PC-3 (cell line): Measurements from ENCODE around the gene DGKH. TPM values are rescaled to one million over a fixed set of nuclear protein-coding genes. Genes with fewer than 3 reads are reported as not detected.

Source experiments
- ATAC-seq: fragments of 200-7000 bp; cut with Tn5 transposase; 2 replicates; pipeline ENCODE4 v1.9.1; 2020; ENCODE audit warnings: mild to moderate bottlenecking, moderate library complexity
- BruUV-seq: library from RNA; stranded (reverse); fragments of 400-500 nt; replicated peaks from 2 replicates; lab custom pipeline; 2021; lab: Mats Ljungman, UMichigan
- CTCF ChIA-PET: fragments of 300-600 bp; sonication (Branson Sonifier 250); formaldehyde crosslinking; loops from one replicate; lab custom pipeline; 2022; ENCODE audit warnings: antibody characterized with exemption; lab: Charles Lee
- POLR2A ChIA-PET: fragments of 300-600 bp; sonication (Branson Sonifier 250); formaldehyde crosslinking; loops from one replicate; lab custom pipeline; 2022; ENCODE audit warnings: antibody characterized with exemption; ENCODE audit not compliant: unreplicated experiment; lab: Charles Lee
- DNase-seq: peaks from one replicate; pipeline ENCODE4 v3.0.0-alpha.2; 2015
- H2AFZ ChIP-seq: fragments of 300-600 bp; sonication (generic); 2 replicates; pipeline ENCODE4 v1.6.0; 2016; ENCODE audit warnings: antibody characterized with exemption, low read length
- H3F3A ChIP-seq: fragments of 300-600 bp; sonication (generic); one replicate; pipeline ENCODE4 v1.6.0; 2017; ENCODE audit warnings: antibody characterized with exemption, low read length, control low read depth, mild to moderate bottlenecking; ENCODE audit not compliant: unreplicated experiment
- H3K27ac ChIP-seq: fragments of 300-600 bp; sonication (generic); 2 replicates; pipeline ENCODE4 v1.5.1; 2016; ENCODE audit warnings: mild to moderate bottlenecking, low read length
- H3K27me3 ChIP-seq: fragments of 300-600 bp; sonication (generic); 2 replicates; pipeline ENCODE4 v1.6.1; 2016; ENCODE audit warnings: low read length, mixed read lengths
- H3K36me3 ChIP-seq: fragments of 300-600 bp; sonication (generic); 2 replicates; pipeline ENCODE4 v1.6.1; 2016; ENCODE audit warnings: low read depth, mixed run types, low read length, mixed read lengths
- H3K4me1 ChIP-seq: fragments of 300-600 bp; sonication (generic); 2 replicates; pipeline ENCODE4 v1.5.1; 2016; ENCODE audit warnings: low read length; ENCODE audit not compliant: insufficient read depth
- H3K4me2 ChIP-seq: fragments of 300-600 bp; sonication (generic); 2 replicates; pipeline ENCODE4 v1.6.0; 2016; ENCODE audit warnings: low read length
- H3K4me3 ChIP-seq: fragments of 300-600 bp; sonication (generic); 2 replicates; pipeline ENCODE4 v1.5.1; 2016; ENCODE audit warnings: mild to moderate bottlenecking, low read length, mixed read lengths
- H3K79me2 ChIP-seq: fragments of 300-600 bp; sonication (generic); 2 replicates; pipeline ENCODE4 v1.6.1; 2017; ENCODE audit warnings: low read length, mixed read lengths
- H3K9ac ChIP-seq: fragments of 300-600 bp; sonication (generic); 2 replicates; pipeline ENCODE4 v1.6.0; 2016; ENCODE audit warnings: mild to moderate bottlenecking, low read length
- H3K9me2 ChIP-seq: fragments of 300-600 bp; sonication (generic); replicated peaks from 2 replicates; pipeline ENCODE4 v1.6.1; 2016; ENCODE audit warnings: mixed run types, low read length, mixed read lengths
- H3K9me3 ChIP-seq: fragments of 300-600 bp; sonication (generic); 2 replicates; pipeline ENCODE4 v1.6.1; 2016; ENCODE audit warnings: low read length, mixed read lengths
- H4K20me1 ChIP-seq: fragments of 300-600 bp; sonication (generic); 2 replicates; pipeline ENCODE4 v1.6.1; 2016; ENCODE audit warnings: low read length, mixed read lengths
- CTCF ChIP-seq: fragments of 300-600 bp; sonication (generic); conservative IDR thresholded peaks from 2 replicates; pipeline ENCODE4 v1.5.1; 2017; ENCODE audit warnings: antibody characterized with exemption, low read depth, mild to moderate bottlenecking, low read length
- EZH2 ChIP-seq: fragments of 300-600 bp; sonication (generic); IDR thresholded peaks from one replicate; pipeline ENCODE4 v1.6.1; 2017; ENCODE audit warnings: antibody characterized with exemption, mild to moderate bottlenecking, low read length; ENCODE audit not compliant: unreplicated experiment
- EZH2phosphoT487 ChIP-seq: fragments of 300-600 bp; sonication (generic); IDR thresholded peaks from 2 replicates; pipeline ENCODE4 v1.6.1; 2018; ENCODE audit warnings: mild to moderate bottlenecking, antibody characterized with exemption, low read length, borderline replicate concordance
- intact Hi-C: fragments of 100-400 bp; cut with micrococcal nuclease; formaldehyde crosslinking; loops from 2 replicates; pipeline ENCODE4 v1.9.0; 2023
- total RNA-seq: library from RNA; depleted of rRNA; stranded (reverse); fragments of >200 nt; gene quantifications from 2 replicates; pipeline ENCODE4 v1.2.3, GENCODE V29; 2014

Gene DGKH
- total RNA-seq, 1 experiment from 2014 or later: 5.9 TPM

- H3K27ac ChIP-seq: no peak overlapping the region
- TF ChIP-seq EZH2phosphoT487 (no peak), EZH2 (no peak), CTCF (no peak)
- no peak overlapping the region for H3K4me3 ChIP-seq
- POLR2A ChIA-PET: no interaction called here
- no peaks in the 10 kb centered on the region for H3K36me3 ChIP-seq
- no peak overlapping the region for H3K9ac ChIP-seq
- DNase-seq (no peak), ATAC-seq (no peak)
- no peaks in the 10 kb centered on the region for H3K27me3 ChIP-seq
- intact Hi-C loops: no loop called here
- CTCF ChIA-PET: no interaction called here
- no peak overlapping the region for H2AFZ ChIP-seq
- no peaks in the 10 kb centered on the region for H3F3A ChIP-seq
- no TSS peak for BruUV-seq
- no peaks in the 10 kb centered on the region for H4K20me1 ChIP-seq
- H3K9me2 ChIP-seq: no peaks in the 10 kb centered on the region
- peaks cover under 1% of the 10 kb centered on the region; the same call in 1 of the 2 replicates for H3K4me1 ChIP-seq
- no peaks in the 10 kb centered on the region for H3K79me2 ChIP-seq
- no peaks in the 10 kb centered on the region for H3K9me3 ChIP-seq
- H3K4me2 ChIP-seq: no peak overlapping the region
Observed at GRCh38 chr13:42260903-42261654, 212.6 kb downstream of the DGKH start.

GRCh38 chr13:42266473-42266872 is 218.0 kb downstream of the DGKH start:
- no peaks in the 10 kb centered on the region for H4K20me1 ChIP-seq
- peaks cover 9% of the 10 kb centered on the region for H3K4me1 ChIP-seq
- ChIA-PET CTCF (no interaction called here), POLR2A (no interaction called here)
- H3K36me3 ChIP-seq: no peaks in the 10 kb centered on the region
- H3K4me2 ChIP-seq: no peak overlapping the region
- no peaks in the 10 kb centered on the region for H3K9me3 ChIP-seq
- no peak overlapping the region for H3K27ac ChIP-seq
- no peak overlapping the region for H3K4me3 ChIP-seq
- DNase-seq: peak; percentile 32
- intact Hi-C loops: no loop called here
- TF ChIP-seq EZH2: no peak
- TF ChIP-seq CTCF: no peak
- no peak for TF ChIP-seq EZH2phosphoT487
- no TSS peak for BruUV-seq
- no peaks in the 10 kb centered on the region for H3K79me2 ChIP-seq
- no peaks in the 10 kb centered on the region for H3F3A ChIP-seq
- H3K9ac ChIP-seq: no peak overlapping the region
- H3K9me2 ChIP-seq: no peaks in the 10 kb centered on the region
- H2AFZ ChIP-seq: no peak overlapping the region
- no peaks in the 10 kb centered on the region for H3K27me3 ChIP-seq
- ATAC-seq: peak; percentile 54

GRCh38 chr13:42270160-42270856 is 221.9 kb downstream of the DGKH start:
- no peak overlapping the region for H3K4me2 ChIP-seq
- no peak overlapping the region for H3K27ac ChIP-seq
- POLR2A ChIA-PET: no interaction called here
- no peaks in the 10 kb centered on the region for H3K9me2 ChIP-seq
- ATAC-seq: no peak
- no peak overlapping the region for H2AFZ ChIP-seq
- no peaks in the 10 kb centered on the region for H3K27me3 ChIP-seq
- peaks cover 32% of the 10 kb centered on the region for H3K79me2 ChIP-seq
- CTCF ChIA-PET: no interaction called here
- no peak overlapping the region for H3K4me3 ChIP-seq
- H4K20me1 ChIP-seq: no peaks in the 10 kb centered on the region
- no peak for DNase-seq
- H3K36me3 ChIP-seq: no peaks in the 10 kb centered on the region
- BruUV-seq: no TSS peak
- H3K9me3 ChIP-seq: no peaks in the 10 kb centered on the region
- H3K9ac ChIP-seq: no peak overlapping the region
- intact Hi-C loops: no loop called here
- no peak for TF ChIP-seq EZH2phosphoT487
- TF ChIP-seq EZH2: no peak
- no peak for TF ChIP-seq CTCF
- H3K4me1 ChIP-seq: peaks cover 18% of the 10 kb centered on the region
- H3F3A ChIP-seq: no peaks in the 10 kb centered on the region
